Sigmoid colon (tissue), 4 donors: ENCODE data around the gene CLTB.

Experiments
- CTCF ChIP-seq, 4 experiments: fragments of 450-650 bp in 3 of 4; fragments of 200-600 bp in 1 of 4; IDR thresholded peaks; one replicate each; pipeline ENCODE4 v1.5.1; 2016 to 2019; ENCODE audit warnings: antibody characterized with exemption in 4 of 4, mild to moderate bottlenecking in 3 of 4, moderate library complexity in 2 of 4
- EP300 ChIP-seq, 4 donors: sonication (generic); formaldehyde crosslinking; IDR thresholded peaks; one replicate each; pipeline ENCODE4 v1.6.1; 2017; ENCODE audit warnings: antibody characterized with exemption in 4 of 4
- POLR2A ChIP-seq, 2 donors: fragments of 450-650 bp; IDR thresholded peaks; one replicate each; pipeline ENCODE4 v1.6.1; 2016; ENCODE audit warnings: antibody characterized with exemption in 2 of 2, mild to moderate bottlenecking in 2 of 2, moderate library complexity in 2 of 2
- POLR2AphosphoS5 ChIP-seq, 4 donors: sonication (generic); formaldehyde crosslinking; IDR thresholded peaks; one replicate each; pipeline ENCODE4 v1.6.1; 2017; ENCODE audit warnings: antibody characterized with exemption in 4 of 4

DNA sequence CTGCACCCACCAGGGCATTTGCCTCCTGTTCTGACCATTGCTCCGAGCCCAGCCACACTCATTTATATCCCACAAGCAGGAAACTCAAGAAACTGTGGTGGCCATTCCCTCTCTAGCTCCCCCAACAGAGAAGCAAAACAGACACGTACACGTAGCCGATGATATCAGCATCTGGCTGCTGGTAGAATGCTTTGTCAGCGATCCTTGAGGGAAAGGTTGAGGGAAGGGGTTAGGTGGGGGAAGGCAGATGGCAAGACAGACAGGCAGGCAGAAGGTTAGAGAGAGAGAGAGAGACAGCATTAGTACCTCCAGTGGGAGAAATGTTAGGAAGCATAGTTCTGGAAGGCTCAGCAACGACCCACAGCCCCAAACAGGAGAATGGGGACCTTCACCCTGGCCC, 20.0 kb downstream of the CLTB start:
- TF ChIP-seq CTCF (IDR thresholded peaks at IDR 0.05) (no peak), POLR2A (IDR thresholded peaks at IDR 0.05) (no peak), POLR2AphosphoS5 (IDR thresholded peaks at IDR 0.05) (no peak), EP300 (IDR thresholded peaks at IDR 0.05) (no peak)
